ENCODE measurements around the gene THAP5. TPM values are rescaled to one million over a fixed set of nuclear protein-coding genes. Genes with fewer than 3 reads are reported as not detected.

The THAP5 gene
- total and polyA plus RNA-seq, 4 donors = 11.3 to 29.9 (median 15.5) TPM

- Histone ChIP-seq H3K27me3 (ENCODE audit: control insufficient read depth in 4 of 4, insufficient read depth in 4 of 4, low read length in 3 of 4) (no peaks in the 10 kb centered on the region), H3K4me1 (ENCODE audit: control insufficient read depth in 4 of 4, insufficient read depth in 4 of 4, low read length in 3 of 4) (no peaks in the 10 kb centered on the region), H3K4me3 (ENCODE audit: low read depth in 1 of 3, low read length in 3 of 3) (no peak overlapping the region), H3K9me3 (ENCODE audit: control insufficient read depth in 4 of 4, low read length in 3 of 4) (peaks cover 0 to 9% (median 4%) of the 10 kb centered on the region in 4 donors), H3K9ac (ENCODE audit: low read depth in 1 of 2, low read length in 2 of 2) (no peak overlapping the region), H3K36me3 (ENCODE audit: control insufficient read depth in 4 of 4, insufficient read depth in 3 of 4, low read depth in 1 of 4, low read length in 3 of 4) (peaks cover 2 to 8% (median 7%) of the 10 kb centered on the region in 4 donors), H3K27ac (ENCODE audit: low read depth in 1 of 2, low read length in 2 of 2) (no peak overlapping the region)
- WGBS = 89% methylated on average over 1 of the region's 1 CpG
- no peak for TF ChIP-seq TAF1 (conservative IDR thresholded peaks at IDR 0.05)
- no peak for DNase-seq (ENCODE audit: low spot score)
These were observed 14.7 kb upstream of the THAP5 start for GRCh38 chr7:108584211-108584610.

DNA sequence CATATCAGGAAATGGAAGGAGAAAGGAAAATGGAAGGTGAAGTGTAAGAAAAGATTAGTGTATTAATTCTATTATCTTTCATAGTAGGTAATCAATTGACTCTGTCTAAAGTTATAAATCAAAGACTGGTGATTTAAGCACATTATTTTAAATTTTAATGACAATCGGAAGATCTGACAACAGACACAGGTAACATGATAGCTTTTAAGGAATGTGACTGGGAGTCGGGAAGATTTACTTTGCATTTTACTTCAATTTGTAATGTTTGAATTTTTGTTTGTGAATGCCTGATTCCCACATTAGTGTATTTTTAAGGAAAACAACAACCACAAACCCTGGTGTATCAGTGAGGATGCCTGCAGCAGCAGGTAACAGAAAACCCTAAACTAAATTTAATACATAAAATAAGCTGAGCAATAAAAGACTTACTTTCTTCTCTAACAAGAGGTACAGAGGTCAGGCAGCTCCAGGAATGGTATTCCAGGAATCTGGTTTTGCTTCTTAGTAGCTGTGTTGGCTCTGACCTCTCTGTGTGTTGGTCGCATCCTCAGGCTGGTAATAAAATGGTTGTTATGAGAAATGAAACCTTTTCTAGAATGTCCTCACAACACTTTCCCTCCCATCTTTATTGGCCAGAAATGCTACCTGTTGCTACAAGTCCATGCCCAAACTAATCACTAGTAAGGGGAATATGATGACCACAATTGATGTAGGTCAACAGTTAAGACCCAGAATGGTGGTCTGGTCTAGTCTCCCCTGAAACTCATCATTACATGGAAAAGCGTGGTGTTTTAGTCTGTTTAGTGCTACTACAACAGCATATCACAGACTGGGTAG is 12.4 kb upstream of the THAP5 start:
- Histone ChIP-seq H3K36me3 (ENCODE audit: control insufficient read depth in 4 of 4, insufficient read depth in 3 of 4, low read depth in 1 of 4, low read length in 3 of 4) (peaks cover 3 to 16% (median 14%) of the 10 kb centered on the region in 4 donors), H3K27me3 (ENCODE audit: control insufficient read depth in 4 of 4, insufficient read depth in 4 of 4, low read length in 3 of 4) (no peaks in the 10 kb centered on the region), H3K9me3 (ENCODE audit: control insufficient read depth in 4 of 4, low read length in 3 of 4) (peaks cover 0 to 12% (median 5%) of the 10 kb centered on the region in 4 donors), H3K9ac (ENCODE audit: low read depth in 1 of 2, low read length in 2 of 2) (no peak overlapping the region), H3K4me3 (ENCODE audit: low read depth in 1 of 3, low read length in 3 of 3) (no peak overlapping the region), H3K4me1 (ENCODE audit: control insufficient read depth in 4 of 4, insufficient read depth in 4 of 4, low read length in 3 of 4) (no peaks in the 10 kb centered on the region), H3K27ac (ENCODE audit: low read depth in 1 of 2, low read length in 2 of 2) (no peak overlapping the region)
- no peak for TF ChIP-seq EGR1 (IDR thresholded peaks at IDR 0.05; ENCODE audit: low read depth in 2 of 2)
- TF ChIP-seq JUND (IDR thresholded peaks at IDR 0.05) = no peak
- TF ChIP-seq ZBTB33 (IDR thresholded peaks at IDR 0.05) = no peak
- no peak for TF ChIP-seq TAF1 (conservative IDR thresholded peaks at IDR 0.05)
- no peak for TF ChIP-seq FOXA1 (IDR thresholded peaks at IDR 0.05)
- TF ChIP-seq MAX (IDR thresholded peaks at IDR 0.05) = no peak
- TF ChIP-seq FOXA2 (IDR thresholded peaks at IDR 0.05) = no peak
- no peak for TF ChIP-seq HNF4A (conservative IDR thresholded peaks at IDR 0.05)
- no peak for TF ChIP-seq RAD21 (IDR thresholded peaks at IDR 0.05)
- TF ChIP-seq HNF4G (IDR thresholded peaks at IDR 0.05) = no peak
- WGBS = 79% methylated on average over 4 of the region's 4 CpGs
- DNase-seq (ENCODE audit: low spot score) = no peak

DNA sequence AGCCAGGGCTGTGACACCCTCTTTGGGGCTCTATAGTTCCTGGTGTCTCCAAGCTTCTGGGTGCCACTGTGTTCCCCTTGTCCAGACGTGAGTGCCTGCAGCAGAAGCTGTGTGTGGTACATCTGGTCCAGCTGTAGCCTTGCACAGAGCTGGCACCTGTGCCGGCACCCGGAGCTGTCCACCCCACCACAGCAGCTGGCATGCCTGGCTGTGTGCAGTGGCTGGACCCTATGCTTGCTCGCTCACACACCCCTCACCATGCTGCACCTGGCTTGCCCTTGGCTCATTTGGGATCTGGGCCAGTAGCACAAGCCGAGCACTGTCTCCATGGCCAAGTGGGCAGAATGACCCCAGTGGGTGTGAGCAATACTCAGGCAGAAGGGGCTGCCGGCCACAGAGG is 10.8 kb upstream of the THAP5 start:
- Histone ChIP-seq H3K9me3 (ENCODE audit: control insufficient read depth in 4 of 4, low read length in 3 of 4) (peaks cover 0 to 12% (median 5%) of the 10 kb centered on the region in 4 donors), H3K4me1 (ENCODE audit: control insufficient read depth in 4 of 4, insufficient read depth in 4 of 4, low read length in 3 of 4) (no peaks in the 10 kb centered on the region), H3K9ac (ENCODE audit: low read depth in 1 of 2, low read length in 2 of 2) (no peak overlapping the region), H3K27me3 (ENCODE audit: control insufficient read depth in 4 of 4, insufficient read depth in 4 of 4, low read length in 3 of 4) (no peaks in the 10 kb centered on the region), H3K4me3 (ENCODE audit: low read depth in 1 of 3, low read length in 3 of 3) (no peak overlapping the region), H3K27ac (ENCODE audit: low read depth in 1 of 2, low read length in 2 of 2) (no peak overlapping the region), H3K36me3 (ENCODE audit: control insufficient read depth in 4 of 4, insufficient read depth in 3 of 4, low read depth in 1 of 4, low read length in 3 of 4) (peaks cover 3 to 19% (median 16%) of the 10 kb centered on the region in 4 donors)
- 81% methylated on average over 6 of the region's 6 CpGs for WGBS
- no peak for DNase-seq (ENCODE audit: low spot score)
- TF ChIP-seq HNF4G (IDR thresholded peaks at IDR 0.05) (no peak), TAF1 (conservative IDR thresholded peaks at IDR 0.05) (no peak), ATF3 (IDR thresholded peaks at IDR 0.05) (no peak), EGR1 (IDR thresholded peaks at IDR 0.05; ENCODE audit: low read depth in 2 of 2) (no peak), CTCF (IDR thresholded peaks at IDR 0.05; ENCODE audit: low read depth, low read length, missing input control) (no peak), GABPA (IDR thresholded peaks at IDR 0.05 in 1 of 2, conservative IDR thresholded peaks at IDR 0.05 in 1 of 2) (no peak), HNF4A (conservative IDR thresholded peaks at IDR 0.05) (no peak), RXRA (IDR thresholded peaks at IDR 0.05) (no peak), FOXA2 (IDR thresholded peaks at IDR 0.05) (no peak), ZBTB33 (IDR thresholded peaks at IDR 0.05) (no peak), JUND (IDR thresholded peaks at IDR 0.05) (no peak), YY1 (IDR thresholded peaks at IDR 0.05) (no peak), MAX (IDR thresholded peaks at IDR 0.05) (no peak), SP1 (IDR thresholded peaks at IDR 0.05) (no peak), FOXA1 (IDR thresholded peaks at IDR 0.05) (no peak)
